Measurements from ENCODE around the gene SKAP1.

- TF ChIP-seq EZH2 (IDR thresholded peaks at IDR 0.05), result no peak
- no peak for TF ChIP-seq POLR2AphosphoS5 (IDR thresholded peaks at IDR 0.05; ENCODE audit: borderline replicate concordance, low read depth, low read length)
- TF ChIP-seq FOXP2 (optimal IDR thresholded peaks at IDR 0.05; ENCODE audit: control extremely low read depth, extremely low read length, insufficient read depth), result no peak
Observed at GRCh38 chr17:48163809-48164208, 266.2 kb downstream of the SKAP1 start.

Data from SK-N-MC (cell line).